MCF 10A (cell line): ENCODE results near the gene ARL5B. TPM values are rescaled to one million over a fixed set of nuclear protein-coding genes. Genes with fewer than 3 reads are reported as not detected.

Source experiments
- Bru-seq: library from RNA; stranded (reverse); fragments of 400-500 nt; gene quantifications from one replicate; lab custom pipeline; 2021; lab: Mats Ljungman, UMichigan
- BruChase-seq, 2 experiments: library from RNA; stranded (reverse); fragments of 400-500 nt; gene quantifications; one replicate each; lab custom pipeline; 2021; lab: Mats Ljungman, UMichigan
- BruUV-seq: library from RNA; stranded (reverse); fragments of 400-500 nt; replicated peaks from 2 replicates; lab custom pipeline; 2021; lab: Mats Ljungman, UMichigan
- CTCF ChIA-PET: fragments of 300-600 bp; sonication (Branson Sonifier 250); formaldehyde crosslinking; extraction: SDS; loops from one replicate; lab custom pipeline; 2021; ENCODE audit warnings: antibody characterized with exemption, inconsistent platforms; lab: Yijun Ruan, JAX
- POLR2A ChIA-PET: fragments of 300-600, 350-650 bp; sonication (Branson Sonifier 250); formaldehyde crosslinking; extraction: SDS; loops from one replicate; lab custom pipeline; 2020; ENCODE audit warnings: antibody characterized with exemption, inconsistent platforms; lab: Yijun Ruan, JAX
- DNase-seq: peaks from one replicate; pipeline ENCODE4 v3.0.0-alpha.2; 2018; ENCODE audit not compliant: unreplicated experiment
- H3K27ac Mint-ChIP-seq: one replicate; pipeline ENCODE4 v1.8.0; 2022; ENCODE audit warnings: mild to moderate bottlenecking, low read depth, mixed read lengths; ENCODE audit not compliant: unreplicated experiment
- H3K27me3 Mint-ChIP-seq: one replicate; pipeline ENCODE4 v1.8.0; 2022; ENCODE audit warnings: mixed read lengths; ENCODE audit not compliant: insufficient read depth, unreplicated experiment
- H3K36me3 Mint-ChIP-seq: one replicate; pipeline ENCODE4 v1.8.0; 2022; ENCODE audit warnings: mild to moderate bottlenecking, moderate library complexity, mixed read lengths; ENCODE audit not compliant: insufficient read depth, unreplicated experiment
- H3K4me1 Mint-ChIP-seq: one replicate; pipeline ENCODE4 v1.8.0; 2022; ENCODE audit warnings: mixed read lengths; ENCODE audit not compliant: insufficient read depth, unreplicated experiment
- H3K4me3 Mint-ChIP-seq: one replicate; pipeline ENCODE4 v1.8.0; 2022; ENCODE audit warnings: mild to moderate bottlenecking, moderate library complexity, mixed read lengths; ENCODE audit not compliant: unreplicated experiment
- H3K9me3 Mint-ChIP-seq: one replicate; pipeline ENCODE4 v1.8.0; 2022; ENCODE audit warnings: mixed read lengths; ENCODE audit not compliant: unreplicated experiment
- intact Hi-C: fragments of 100-400 bp; cut with micrococcal nuclease; formaldehyde crosslinking; loops from 2 replicates; pipeline ENCODE4 v1.14.1; 2022
- long read RNA-seq: library from polyadenylated mRNA; stranded (forward); transcript quantifications from one replicate; pipeline ENCODE4 v2.0.0, GENCODE V29; 2022
- total RNA-seq: library from RNA; stranded (reverse); gene quantifications from 2 replicates; pipeline ENCODE4 v1.2.3, GENCODE V29; 2022
- TF ChIP-seq, protein P1 (sequence below): fragments of 200-600 bp; IDR thresholded peaks from one replicate; pipeline ENCODE4 v1.8.0; 2022; ENCODE audit warnings: antibody characterized with exemption, mild to moderate bottlenecking; ENCODE audit not compliant: unreplicated experiment

Gene ARL5B
- total RNA-seq, result 22.0 and 23.1 TPM in 2 replicates
- percentile 94 among the genes with signal in this experiment for Bru-seq, nascent RNA
- percentile 98 among the genes with signal in this experiment for BruChase-seq, experiment 1, labeled RNA remaining after a 6-hour chase
- BruChase-seq, experiment 2, labeled RNA remaining after a 2-hour chase, result percentile 99 among the genes with signal in this experiment
- long read RNA-seq, full-length matches to known transcripts, result 57 of 65 reads
- long read RNA-seq, partial matches to known transcripts, result 0 of 65 reads
- long read RNA-seq, other reads (novel, unspliced or antisense), result 8 of 65 reads

DNA sequence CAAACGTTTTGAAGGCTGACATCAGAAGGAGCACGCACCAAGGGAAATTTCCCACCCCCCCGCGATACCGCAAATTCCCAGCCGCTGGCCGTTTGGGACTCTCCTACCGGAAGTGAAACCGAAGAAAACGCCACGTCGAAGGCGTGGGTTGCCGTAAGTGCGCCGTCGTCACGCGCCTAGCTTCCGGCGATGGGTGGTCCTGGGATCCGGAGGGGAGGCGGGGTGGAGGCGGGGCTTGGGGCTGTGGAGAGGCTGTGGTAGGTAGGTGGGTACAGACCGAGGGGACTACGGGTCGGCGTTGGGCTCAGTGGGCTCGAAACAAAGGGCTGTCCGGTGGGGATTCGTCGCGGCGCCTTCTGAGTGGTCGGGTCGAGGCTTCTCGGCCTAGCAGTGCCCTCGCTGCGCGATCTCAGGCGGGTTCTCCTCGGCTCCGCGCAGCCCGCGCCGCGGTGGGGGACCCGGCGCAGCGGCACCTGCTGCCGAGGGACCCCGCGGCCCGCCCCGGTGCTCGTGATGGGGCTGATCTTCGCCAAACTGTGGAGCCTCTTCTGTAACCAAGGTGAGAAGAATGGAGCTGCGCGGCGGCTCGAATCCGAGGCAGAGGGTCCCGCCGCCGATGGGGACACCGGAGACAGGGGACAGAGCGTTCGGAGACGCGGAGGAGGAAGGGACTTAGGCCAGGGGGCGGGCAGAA lies at the start of gene ARL5B:
TSS of gene ARL5B (plus strand) at position 307 of the 694 bp plus-strand sequence. CDS start at position 514, 207 bp downstream.
- DNase-seq, result peak; percentile 98
- TF ChIP-seq, protein P1, sequence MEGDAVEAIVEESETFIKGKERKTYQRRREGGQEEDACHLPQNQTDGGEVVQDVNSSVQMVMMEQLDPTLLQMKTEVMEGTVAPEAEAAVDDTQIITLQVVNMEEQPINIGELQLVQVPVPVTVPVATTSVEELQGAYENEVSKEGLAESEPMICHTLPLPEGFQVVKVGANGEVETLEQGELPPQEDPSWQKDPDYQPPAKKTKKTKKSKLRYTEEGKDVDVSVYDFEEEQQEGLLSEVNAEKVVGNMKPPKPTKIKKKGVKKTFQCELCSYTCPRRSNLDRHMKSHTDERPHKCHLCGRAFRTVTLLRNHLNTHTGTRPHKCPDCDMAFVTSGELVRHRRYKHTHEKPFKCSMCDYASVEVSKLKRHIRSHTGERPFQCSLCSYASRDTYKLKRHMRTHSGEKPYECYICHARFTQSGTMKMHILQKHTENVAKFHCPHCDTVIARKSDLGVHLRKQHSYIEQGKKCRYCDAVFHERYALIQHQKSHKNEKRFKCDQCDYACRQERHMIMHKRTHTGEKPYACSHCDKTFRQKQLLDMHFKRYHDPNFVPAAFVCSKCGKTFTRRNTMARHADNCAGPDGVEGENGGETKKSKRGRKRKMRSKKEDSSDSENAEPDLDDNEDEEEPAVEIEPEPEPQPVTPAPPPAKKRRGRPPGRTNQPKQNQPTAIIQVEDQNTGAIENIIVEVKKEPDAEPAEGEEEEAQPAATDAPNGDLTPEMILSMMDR, result no peak
- Mint-ChIP-seq H3K27ac (peak within 1 kb of the TSS; percentile 97), H3K4me1 (peaks cover 12% of the 10 kb centered on the region), H3K4me3 (peak within 1 kb of the TSS; percentile 85), H3K36me3 (no peaks in the 10 kb centered on the region), H3K9me3 (no peaks in the 10 kb centered on the region), H3K27me3 (no peaks in the 10 kb centered on the region)
- ChIA-PET POLR2A (interaction anchor here (0.6 to 2.7 kb wide), 28 partner anchors 8 to 1021 kb away, joined by 3 to 24 read pairs (median 4); partner anchors contain the start of genes NSUN6 and STAM), CTCF (interaction anchor here (0.6 to 1.2 kb wide), 3 partner anchors 8 to 1123 kb away, joined by 3 to 5 read pairs (median 4); no protein-coding TSS in a partner anchor)
- intact Hi-C loops, result no loop called here
- no TSS peak for BruUV-seq

- CTCF ChIA-PET, result no interaction called here
- intact Hi-C loops, result no loop called here
- DNase-seq, result peak; percentile 84
- Mint-ChIP-seq H3K9me3 (no peaks in the 10 kb centered on the region), H3K36me3 (peaks cover 30% of the 10 kb centered on the region), H3K27ac (peak overlapping the region; percentile 90), H3K4me1 (peaks cover 27% of the 10 kb centered on the region), H3K27me3 (no peaks in the 10 kb centered on the region), H3K4me3 (peak overlapping the region; percentile 22)
- TF ChIP-seq, protein P1, result no peak
- BruUV-seq, result no TSS peak
- POLR2A ChIA-PET, result interaction anchor here (0.7 kb wide), 1 partner anchor 41 kb away, joined by 3 read pairs; the partner anchor contains the start of gene NSUN6
These were observed 48.7 kb upstream of the ARL5B start for GRCh38 chr10:18610517-18610916.

DNA sequence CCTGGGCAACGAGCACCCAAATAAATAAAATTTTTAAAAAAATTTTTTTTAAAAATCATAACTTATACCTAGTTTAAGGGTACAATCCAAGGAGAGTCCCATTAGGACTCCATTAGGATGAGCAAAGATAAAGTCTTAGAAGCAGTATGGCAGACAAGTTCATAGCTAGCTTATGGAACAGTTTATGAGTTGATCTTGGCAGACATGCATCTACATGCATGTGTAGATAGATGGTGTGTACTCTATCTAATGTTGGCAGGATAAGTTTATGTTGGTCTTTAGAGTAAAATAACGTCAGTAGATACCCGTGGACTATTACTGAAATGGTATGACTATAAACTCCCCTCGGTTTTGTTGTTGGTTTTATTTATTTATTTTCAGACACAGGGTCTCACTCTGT lies 48.1 kb upstream of the ARL5B start:
- ChIA-PET CTCF (interaction anchor here (1.0 kb wide), 1 partner anchor 55 kb away, joined by 3 read pairs; no protein-coding TSS in a partner anchor), POLR2A (interaction anchor here (0.6 to 1.7 kb wide), 4 partner anchors 10 to 1185 kb away, joined by 3 to 5 read pairs (median 4); partner anchors contain the start of gene ARL5B)
- DNase-seq, result no peak
- peaks cover 24% of the 10 kb centered on the region for H3K36me3 Mint-ChIP-seq
- no peak overlapping the region for H3K4me3 Mint-ChIP-seq
- peaks cover 32% of the 10 kb centered on the region for H3K4me1 Mint-ChIP-seq
- no peaks in the 10 kb centered on the region for H3K27me3 Mint-ChIP-seq
- no peaks in the 10 kb centered on the region for H3K9me3 Mint-ChIP-seq
- H3K27ac Mint-ChIP-seq, result peak overlapping the region; percentile 90
- TF ChIP-seq, protein P1, result no peak
- BruUV-seq, result no TSS peak
- intact Hi-C loops, result no loop called here
